Hepatocyte (in vitro differentiated cells): ENCODE results near the gene CENPA.

Source experiments
- CTCF ChIP-seq: fragments of 200-600 bp; sonication (generic); IDR thresholded peaks from 2 replicates; pipeline ENCODE4 v1.5.1; 2016; ENCODE audit warnings: antibody characterized with exemption, mild to moderate bottlenecking; ENCODE audit not compliant: poor library complexity
- EZH2 ChIP-seq: fragments of 200-600 bp; sonication (generic); IDR thresholded peaks from 2 replicates; pipeline ENCODE4 v1.6.1; 2016; ENCODE audit warnings: antibody characterized with exemption, mild to moderate bottlenecking, borderline replicate concordance
- EZH2phosphoT487 ChIP-seq: fragments of 200-600 bp; sonication (generic); IDR thresholded peaks from one replicate; pipeline ENCODE4 v1.6.1; 2018; ENCODE audit warnings: antibody characterized with exemption, mild to moderate bottlenecking, low read depth, moderate library complexity; ENCODE audit not compliant: unreplicated experiment, severe bottlenecking

- TF ChIP-seq CTCF = peak; percentile 4
- TF ChIP-seq EZH2 = no peak
- TF ChIP-seq EZH2phosphoT487 = no peak
Observed at GRCh38 chr2:26785431-26786206, at the start of gene CENPA.
